K562 (cell line): ENCODE data around the gene NPM1. TPM values are rescaled to one million over a fixed set of nuclear protein-coding genes. Genes with fewer than 3 reads are reported as not detected.

Source experiments
- ATAC-seq: fragments of 200-7000 bp; cut with Tn5 transposase; 3 replicates; pipeline ENCODE4 v1.9.1; 2020; ENCODE audit warnings: moderate library complexity
- BruUV-seq: library from RNA; stranded (reverse); fragments of 400-500 nt; replicated peaks from 2 replicates; lab custom pipeline; 2021; lab: Mats Ljungman, UMichigan
- CTCF ChIA-PET: fragments of 300-600 bp; formaldehyde crosslinking; extraction: SDS; loops from one replicate; lab custom pipeline; 2021; ENCODE audit warnings: low intra/inter-chr PET ratio; lab: Yijun Ruan, JAX
- POLR2A ChIA-PET: fragments of 300-600, 350-650 bp; sonication (Branson Sonifier 250); formaldehyde crosslinking; extraction: SDS; loops from one replicate; lab custom pipeline; 2021; ENCODE audit warnings: antibody characterized with exemption, inconsistent platforms; lab: Yijun Ruan, JAX
- DNase-seq, 4 experiments: peaks; one replicate each; pipeline versions ENCODE4 v3.0.0 to v3.0.0-alpha.2; 2011 to 2018; ENCODE audit warnings: low spot score in 3 of 4, mixed read lengths in 3 of 4; ENCODE audit errors: extremely low read depth in 1 of 4
- FAIRE-seq: peaks from 2 replicates; lab custom pipeline; 2011; peaks lifted over from hg19 to GRCh38; lab: Jason Lieb, UNC
- H2AFZ ChIP-seq: 2 replicates; pipeline ENCODE4 v1.6.0; 2011; ENCODE audit warnings: low read depth, low read length, control low read depth, inconsistent platforms
- H3K27ac ChIP-seq: fragments of 200-600 bp; 3 replicates; pipeline ENCODE4 v1.8.0; 2011; ENCODE audit warnings: low read depth, mild to moderate bottlenecking, control low read depth, inconsistent platforms, low read length, moderate library complexity, mixed read lengths; ENCODE audit errors: extremely low read depth
- H3K27me3 ChIP-seq, 2 experiments: fragments of 300-600 bp in 1 of 2; 2 replicates in 1 of 2; 3 replicates in 1 of 2; pipeline versions ENCODE4 v1.6.0 to v1.8.0; 2011; ENCODE audit warnings: inconsistent platforms in 2 of 2, low read length in 2 of 2, mild to moderate bottlenecking in 1 of 2, mixed read lengths in 1 of 2, moderate library complexity in 1 of 2; ENCODE audit not compliant: control insufficient read depth in 2 of 2, insufficient read depth in 2 of 2
- H3K36me3 ChIP-seq: fragments of 300-600 bp; 3 replicates; pipeline ENCODE4 v1.8.0; 2011; ENCODE audit warnings: mild to moderate bottlenecking, low read length, inconsistent platforms; ENCODE audit not compliant: control insufficient read depth, insufficient read depth
- H3K4me1 ChIP-seq, 2 experiments: fragments of 200-600 bp in 1 of 2; replicated peaks in 1 of 2; 2 replicates in 1 of 2; 3 replicates in 1 of 2; pipeline versions ENCODE4 v1.5.1 to v1.8.0; 2011; ENCODE audit warnings: inconsistent platforms in 2 of 2, low read length in 2 of 2, mild to moderate bottlenecking in 1 of 2, mixed read lengths in 1 of 2, moderate library complexity in 1 of 2; ENCODE audit not compliant: control insufficient read depth in 2 of 2, insufficient read depth in 2 of 2
- H3K4me2 ChIP-seq: 2 replicates; pipeline ENCODE4 v1.6.1; 2011; ENCODE audit warnings: low read length, control low read depth, inconsistent platforms, mixed read lengths; ENCODE audit not compliant: insufficient read depth
- H3K4me3 ChIP-seq: fragments of 200-600 bp; sonication (generic), shearing (Covaris generic); 2 replicates; pipeline ENCODE4 v1.5.1; 2016; ENCODE audit warnings: control low read depth, inconsistent platforms
- H3K79me2 ChIP-seq: fragments of 200-600 bp; 3 replicates; pipeline ENCODE4 v1.8.0; 2011; ENCODE audit warnings: low read length, inconsistent platforms; ENCODE audit not compliant: control insufficient read depth, insufficient read depth
- H3K9ac ChIP-seq, 2 experiments: 2 replicates each; pipeline versions ENCODE4 v1.6.0 to v1.6.1; 2011; ENCODE audit warnings: low read depth in 2 of 2, low read length in 2 of 2, control low read depth in 1 of 2, inconsistent platforms in 1 of 2, mild to moderate bottlenecking in 1 of 2, mixed read lengths in 1 of 2; ENCODE audit not compliant: insufficient read depth in 1 of 2
- H3K9me1 ChIP-seq: one replicate; pipeline ENCODE4 v1.6.0; 2011; ENCODE audit warnings: inconsistent platforms, mild to moderate bottlenecking, low read length, moderate library complexity; ENCODE audit not compliant: control insufficient read depth, insufficient read depth
- H3K9me3 ChIP-seq: replicated peaks from 2 replicates; pipeline ENCODE4 v1.5.1; 2011; ENCODE audit warnings: low read depth, low read length, inconsistent platforms; ENCODE audit not compliant: control insufficient read depth, insufficient read depth
- H4K20me1 ChIP-seq: replicated peaks from 2 replicates; pipeline ENCODE4 v1.6.1; 2011; ENCODE audit warnings: low read length, inconsistent platforms, mixed read lengths; ENCODE audit not compliant: control insufficient read depth, insufficient read depth
- CEBPZ ChIP-seq: fragments of 150-350 bp; IDR thresholded peaks from 2 replicates; pipeline ENCODE4 v1.6.1; 2014; ENCODE audit warnings: low read depth, mild to moderate bottlenecking, low read length, borderline replicate concordance
- HNRNPH1 ChIP-seq: fragments of 200-400 bp; formaldehyde crosslinking; optimal IDR thresholded peaks from 2 replicates; pipeline ENCODE3; 2017; ENCODE audit warnings: low read depth, mild to moderate bottlenecking, low read length, moderate library complexity
- KLF13 ChIP-seq: fragments of 450-650 bp; IDR thresholded peaks from 2 replicates; pipeline ENCODE4 v1.6.1; 2016; ENCODE audit warnings: missing genetic modification characterization, low read depth, mild to moderate bottlenecking, missing compliant biosample characterization, moderate library complexity, borderline replicate concordance
- NCOR1 ChIP-seq: fragments of 450-650 bp; IDR thresholded peaks from 2 replicates; pipeline ENCODE4 v1.6.1; 2016; ENCODE audit warnings: mild to moderate bottlenecking, moderate library complexity
- RB1 ChIP-seq: fragments of 450-650 bp; IDR thresholded peaks from 2 replicates; pipeline ENCODE4 v1.6.1; 2017; ENCODE audit warnings: low read depth, mild to moderate bottlenecking
- SIN3A ChIP-seq, 2 experiments: fragments of 150-350 bp in 1 of 2; IDR thresholded peaks; 2 replicates each; pipeline ENCODE4 v1.6.1; 2011 to 2016; ENCODE audit warnings: borderline replicate concordance in 2 of 2, low read depth in 2 of 2, low read length in 2 of 2, mild to moderate bottlenecking in 2 of 2, moderate library complexity in 2 of 2; ENCODE audit not compliant: control insufficient read depth in 1 of 2
- SMARCE1 ChIP-seq: fragments of 450-650 bp; IDR thresholded peaks from 2 replicates; pipeline ENCODE4 v1.7.1; 2016; ENCODE audit warnings: mild to moderate bottlenecking
- SP1 ChIP-seq: sonication (generic); formaldehyde crosslinking; IDR thresholded peaks from 2 replicates; pipeline ENCODE4 v1.8.1; 2022; ENCODE audit warnings: mild to moderate bottlenecking, missing genetic modification reagents
- SRF ChIP-seq, 2 experiments: fragments of 250-450, 450-650 bp in 1 of 2; sonication (Bioruptor Pico) in 1 of 2; sonication (generic) in 1 of 2; formaldehyde crosslinking; IDR thresholded peaks; 2 replicates each; pipeline versions ENCODE4 v1.5.0 to v1.5.1; 2020 to 2022; ENCODE audit warnings: mild to moderate bottlenecking in 1 of 2, missing genetic modification reagents in 1 of 2
- ZBTB26 ChIP-seq: fragments of 450-650 bp; formaldehyde crosslinking; IDR thresholded peaks from 2 replicates; pipeline ENCODE4 v1.4.0; 2022; ENCODE audit warnings: missing genetic modification characterization
- ZNF639 ChIP-seq, 2 experiments: fragments of 200-800 bp in 1 of 2; sonication (Bioruptor generic) in 1 of 2; sonication (generic) in 1 of 2; formaldehyde crosslinking in 1 of 2; IDR thresholded peaks in 1 of 2; conservative IDR thresholded peaks in 1 of 2; 2 replicates each; pipeline versions ENCODE4 v1.5.0 to v1.6.1; 2016 to 2020; ENCODE audit warnings: missing compliant biosample characterization in 1 of 2, missing genetic modification characterization in 1 of 2, missing genetic modification reagents in 1 of 2
- WGBS: fragments of 100-300 bp; shearing (Covaris generic); methylation state at CpG from one replicate; pipeline ENCODE4 v1.1.6; 2016; ENCODE audit warnings: low coverage, mixed read lengths; ENCODE audit not compliant: insufficient coverage; ENCODE audit errors: missing lambda C conversion rate; 5-methylcytosine and 5-hydroxymethylcytosine counted together
- in situ Hi-C: fragments of 300-500 bp; cut with MboI; formaldehyde crosslinking; loops from 4 replicates; pipeline ENCODE4 v1.15.0; 2018; ENCODE audit warnings: inconsistent platforms, mixed read lengths
- intact Hi-C: fragments of 100-400 bp; cut with micrococcal nuclease; formaldehyde crosslinking; loops from 2 replicates; pipeline ENCODE4 v1.14.2; 2022
- polyA plus RNA-seq, 8 experiments: library from polyadenylated mRNA; depleted of rRNA in 4 of 8; stranded (reverse) in 5 of 8; unstranded in 3 of 8; fragments of >200 nt; fragmentation: Nextera tagmentation in 2 of 8; fragmentation: Illumina TruSeq in 1 of 8; extraction: Ambion mirVana in 2 of 8; extraction: Trizol in 1 of 8; gene quantifications; 2 replicates each; pipeline versions ENCODE4 v1.2.1 to v1.2.3, GENCODE V29; 2011 to 2014; ENCODE audit warnings: inconsistent platforms in 1 of 8, missing spikeins in 1 of 8
- total RNA-seq, 7 experiments: library from RNA; depleted of rRNA in 6 of 7; stranded (reverse); fragments of >200 nt in 6 of 7; fragmentation: Illumina TruSeq in 2 of 7; extraction: Trizol in 2 of 7; gene quantifications; 2 replicates each; pipeline versions ENCODE4 v1.2.1 to v1.2.3, GENCODE V29; 2011 to 2021; ENCODE audit warnings: low replicate concordance in 1 of 7

The NPM1 gene
- total and polyA plus RNA-seq, 9 of the 15 experiments (the other 6 are each of a cell fraction or from before 2014, with no cell fraction given), result 2,438 to 6,909 (median 5,639) TPM

GRCh38 chr5:171386861-171387344 lies 746 bp upstream of the NPM1 start (continued):
- TF ChIP-seq ZNF639 (CRISPR knock-in tag; conservative IDR thresholded peaks at IDR 0.05 in 1 of 2, IDR thresholded peaks at IDR 0.05 in 1 of 2), result 0 out of 4 replicates have a peak, but pooled peaks of 1 of the 2 experiments have one; percentile 7
- 0 out of 2 replicates have a peak, but pooled peaks have one; percentile 51 for TF ChIP-seq SMARCE1

GRCh38 chr5:171387970-171388815 lies 544 bp downstream of the NPM1 start:
- H3K9me1 ChIP-seq, result peaks cover 8% of the 10 kb centered on the region
- H2AFZ ChIP-seq, result no peak overlapping the region
- H3K27me3 ChIP-seq, result no peaks in the 10 kb centered on the region
- H3K4me3 ChIP-seq, result peak overlapping the region; percentile 93
- DNase-seq (peak; percentile 78 to 93 (median 80)), FAIRE-seq (peak; percentile 77), ATAC-seq (peak; percentile 73)
- H3K79me2 ChIP-seq, result peaks cover 68% of the 10 kb centered on the region
- BruUV-seq, result no TSS peak
- intact Hi-C loops, result no loop called here
- POLR2A ChIA-PET, result interaction anchor here (0.5 to 3.6 kb wide), 27 partner anchors 11 to 1121 kb away, joined by 3 to 38 read pairs (median 4); partner anchors contain the start of gene FGF18
- peak overlapping the region; percentile 97 to 100 for H3K9ac ChIP-seq
- 0% methylated on average over 24 of the region's 56 CpGs for WGBS
- peak overlapping the region; percentile 98 for H3K4me2 ChIP-seq
- peaks cover 9 to 11% of the 10 kb centered on the region in 2 experiments; a peak in 4 of 5 replicates for H3K4me1 ChIP-seq
- peaks cover 48% of the 10 kb centered on the region for H3K36me3 ChIP-seq
- H3K9me3 ChIP-seq, result no peaks in the 10 kb centered on the region; the same call in 1 of the 2 replicates
- peaks cover 52% of the 10 kb centered on the region for H4K20me1 ChIP-seq
- CTCF ChIA-PET, result no interaction called here
- H3K27ac ChIP-seq, result peak overlapping the region; percentile 91
- in situ Hi-C loops, result no loop called here
- no peak for TF ChIP-seq CEBPZ
- peak; percentile 65; the same call in 1 of the 2 replicates for TF ChIP-seq SP1 (CRISPR knock-in tag)
- peak; percentile 92 for TF ChIP-seq KLF13
- peak; percentile 94 to 99 for TF ChIP-seq SIN3A (IDR thresholded peaks at IDR 0.05; ENCODE audit: borderline replicate concordance in 2 of 2, control insufficient read depth in 1 of 2, low read depth in 2 of 2, low read length in 2 of 2)
- peak; percentile 49 for TF ChIP-seq NCOR1
- TF ChIP-seq RB1, result 0 out of 2 replicates have a peak, but pooled peaks have one; percentile 9
- no peak; a peak in 1 of 4 replicates for TF ChIP-seq SRF (CRISPR knock-in tag; IDR thresholded peaks at IDR 0.05)
- peak; percentile 81 for TF ChIP-seq HNRNPH1
- peak; percentile 30; the same call in 1 of the 2 replicates for TF ChIP-seq ZBTB26 (CRISPR knock-in tag)
